HepG2 (cell line): ENCODE results near the gene SPHK2. TPM values are rescaled to one million over a fixed set of nuclear protein-coding genes. Genes with fewer than 3 reads are reported as not detected.
A peak's percentile ranks its signal among the peaks of the same experiment; 100 is the strongest.

Experiments
- ARHGAP35 ChIP-seq: sonication (generic); formaldehyde crosslinking; IDR thresholded peaks from 2 replicates; pipeline ENCODE4 v1.9.0; 2022; ENCODE audit warnings: mild to moderate bottlenecking, inconsistent platforms, moderate library complexity, missing genetic modification reagents, borderline replicate concordance
- ATAD3A ChIP-seq: sonication (generic); formaldehyde crosslinking; IDR thresholded peaks from 2 replicates; pipeline ENCODE4 v1.4.0; 2020; ENCODE audit warnings: missing genetic modification reagents
- ATF1 ChIP-seq: IDR thresholded peaks from 2 replicates; pipeline ENCODE4 v1.6.1; 2016; ENCODE audit warnings: mild to moderate bottlenecking, control low read depth
- ESRRA ChIP-seq: sonication (generic); formaldehyde crosslinking; IDR thresholded peaks from 2 replicates; pipeline ENCODE4 v1.5.1; 2020; ENCODE audit warnings: mild to moderate bottlenecking, low read depth, missing genetic modification reagents
- HNF1A ChIP-seq, 2 experiments: sonication (generic) in 1 of 2; formaldehyde crosslinking in 1 of 2; IDR thresholded peaks; 2 replicates each; pipeline versions ENCODE4 v1.4.0 to v1.6.1; 2016 to 2020; ENCODE audit warnings: borderline replicate concordance in 1 of 2, low read depth in 1 of 2, mild to moderate bottlenecking in 1 of 2, missing genetic modification reagents in 1 of 2
- KLF6 ChIP-seq: IDR thresholded peaks from 2 replicates; pipeline ENCODE4 v1.8.0; 2016; ENCODE audit warnings: missing biosample characterization, missing genetic modification reagents
- KMT2B ChIP-seq: IDR thresholded peaks from 2 replicates; pipeline ENCODE4 v1.6.1; 2016; ENCODE audit warnings: missing genetic modification reagents, missing compliant biosample characterization
- NRL ChIP-seq: sonication (generic); formaldehyde crosslinking; IDR thresholded peaks from 2 replicates; pipeline ENCODE4 v1.5.0; 2020; ENCODE audit warnings: missing genetic modification reagents, mild to moderate bottlenecking, moderate library complexity, borderline replicate concordance
- SIX1 ChIP-seq: sonication (generic); formaldehyde crosslinking; IDR thresholded peaks from 2 replicates; pipeline ENCODE4 v1.4.0; 2020; ENCODE audit warnings: missing genetic modification reagents, borderline replicate concordance
- SMARCC2 ChIP-seq: fragments of 450-650 bp; IDR thresholded peaks from 2 replicates; pipeline ENCODE4 v1.6.1; 2017; ENCODE audit warnings: antibody characterized with exemption, mild to moderate bottlenecking
- ZNF101 ChIP-seq: sonication (generic); formaldehyde crosslinking; IDR thresholded peaks from 2 replicates; pipeline ENCODE4 v1.4.0; 2020; ENCODE audit warnings: mild to moderate bottlenecking, low read depth, missing genetic modification reagents, borderline replicate concordance
- ZNF292 ChIP-seq: sonication (generic); formaldehyde crosslinking; IDR thresholded peaks from 2 replicates; pipeline ENCODE4 v1.8.1; 2022; ENCODE audit warnings: mild to moderate bottlenecking, low read depth, missing genetic modification reagents, borderline replicate concordance
- ZNF562 ChIP-seq: sonication (generic); formaldehyde crosslinking; IDR thresholded peaks from 2 replicates; pipeline ENCODE4 v1.8.0; 2022; ENCODE audit warnings: missing genetic modification reagents, borderline replicate concordance
- ZNF589 ChIP-seq: sonication (generic); formaldehyde crosslinking; conservative IDR thresholded peaks from 2 replicates; pipeline ENCODE4 v1.8.0; 2022; ENCODE audit warnings: mild to moderate bottlenecking, moderate library complexity, missing genetic modification reagents
- polyA plus RNA-seq, 8 experiments: library from polyadenylated mRNA; depleted of rRNA in 3 of 8; stranded (reverse) in 7 of 8; unstranded in 1 of 8; fragments of >200 nt; fragmentation: Illumina TruSeq in 4 of 8; extraction: Trizol in 4 of 8; gene quantifications; 2 replicates each; pipeline versions ENCODE4 v1.2.1 to v1.2.3, GENCODE V29; 2011 to 2016; ENCODE audit warnings: low read depth in 4 of 8, missing spikeins in 1 of 8, mixed read lengths in 1 of 8; ENCODE audit not compliant: insufficient read depth in 1 of 8
- total RNA-seq, 5 experiments: library from RNA; depleted of rRNA; stranded (reverse); fragments of >200 nt; fragmentation: Illumina TruSeq; extraction: Trizol; gene quantifications; 2 replicates each; pipeline ENCODE4 v1.2.3, GENCODE V29; 2016; ENCODE audit warnings: low read depth in 1 of 5
- TF ChIP-seq, protein P1 (sequence below): sonication (generic); formaldehyde crosslinking; IDR thresholded peaks from 2 replicates; pipeline ENCODE4 v1.5.0; 2020; ENCODE audit warnings: mild to moderate bottlenecking, missing genetic modification reagents
- TF ChIP-seq, protein P2 (sequence below): sonication (generic); formaldehyde crosslinking; IDR thresholded peaks from 2 replicates; pipeline ENCODE4 v1.8.0; 2023; ENCODE audit warnings: mild to moderate bottlenecking, missing genetic modification reagents
- TF ChIP-seq, protein P3 (sequence below): sonication (generic); formaldehyde crosslinking; IDR thresholded peaks from 2 replicates; pipeline ENCODE4 v1.4.0; 2020; ENCODE audit warnings: missing genetic modification reagents

The SPHK2 gene
- total and polyA plus RNA-seq, 2 of the 13 experiments (the other 11 are each of a cell fraction or from before 2014, with no cell fraction given) = 2.9 to 14.4 TPM

DNA sequence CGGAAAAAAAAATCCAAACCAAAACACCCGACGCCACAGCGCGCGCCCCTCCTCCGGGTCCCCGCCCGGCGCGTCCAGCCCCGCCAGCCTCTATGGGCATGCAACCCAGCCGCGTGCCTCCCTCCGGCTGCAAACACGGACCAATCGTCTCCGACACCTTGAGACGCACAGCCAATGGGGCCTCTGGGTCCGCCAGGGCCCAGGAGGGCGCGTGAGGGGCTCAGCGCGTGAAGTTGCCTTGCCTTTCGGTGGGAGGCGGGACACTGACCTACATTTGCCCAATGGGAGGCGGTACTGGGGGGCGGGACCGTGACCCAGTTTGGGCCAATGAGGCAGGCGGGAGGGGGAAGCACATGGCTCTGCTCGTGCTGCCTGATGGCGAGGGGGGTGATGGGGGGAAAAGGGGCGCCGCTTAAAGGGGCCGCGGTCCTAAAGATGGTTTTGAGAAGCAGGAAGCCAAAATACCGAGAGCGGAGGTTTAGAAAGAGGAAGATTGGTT is 18.2 kb downstream of the SPHK2 start (continued):
- TF ChIP-seq HNF1A (IDR thresholded peaks at IDR 0.05; ENCODE audit: low read depth) = no peak
- peak; percentile 68 for TF ChIP-seq HNF1A (CRISPR knock-in tag; IDR thresholded peaks at IDR 0.05; ENCODE audit: borderline replicate concordance)
- TF ChIP-seq KLF6 (CRISPR knock-in tag) = 0 out of 2 replicates have a peak, but pooled peaks have one; percentile 31
- TF ChIP-seq, protein P1, sequence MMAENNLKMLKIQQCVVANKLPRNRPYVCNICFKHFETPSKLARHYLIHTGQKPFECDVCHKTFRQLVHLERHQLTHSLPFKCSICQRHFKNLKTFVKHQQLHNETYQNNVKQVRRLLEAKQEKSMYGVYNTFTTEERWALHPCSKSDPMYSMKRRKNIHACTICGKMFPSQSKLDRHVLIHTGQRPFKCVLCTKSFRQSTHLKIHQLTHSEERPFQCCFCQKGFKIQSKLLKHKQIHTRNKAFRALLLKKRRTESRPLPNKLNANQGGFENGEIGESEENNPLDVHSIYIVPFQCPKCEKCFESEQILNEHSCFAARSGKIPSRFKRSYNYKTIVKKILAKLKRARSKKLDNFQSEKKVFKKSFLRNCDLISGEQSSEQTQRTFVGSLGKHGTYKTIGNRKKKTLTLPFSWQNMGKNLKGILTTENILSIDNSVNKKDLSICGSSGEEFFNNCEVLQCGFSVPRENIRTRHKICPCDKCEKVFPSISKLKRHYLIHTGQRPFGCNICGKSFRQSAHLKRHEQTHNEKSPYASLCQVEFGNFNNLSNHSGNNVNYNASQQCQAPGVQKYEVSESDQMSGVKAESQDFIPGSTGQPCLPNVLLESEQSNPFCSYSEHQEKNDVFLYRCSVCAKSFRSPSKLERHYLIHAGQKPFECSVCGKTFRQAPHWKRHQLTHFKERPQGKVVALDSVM (CRISPR knock-in tag) = peak; percentile 68; the same call in 1 of the 2 replicates
- TF ChIP-seq ARHGAP35 (CRISPR knock-in tag) = peak; percentile 77
- 0 out of 2 replicates have a peak, but pooled peaks have one; percentile 64 for TF ChIP-seq ZNF101 (CRISPR knock-in tag)
- TF ChIP-seq ZNF589 = no peak; the same call in 1 of the 2 replicates
- TF ChIP-seq, protein P2, sequence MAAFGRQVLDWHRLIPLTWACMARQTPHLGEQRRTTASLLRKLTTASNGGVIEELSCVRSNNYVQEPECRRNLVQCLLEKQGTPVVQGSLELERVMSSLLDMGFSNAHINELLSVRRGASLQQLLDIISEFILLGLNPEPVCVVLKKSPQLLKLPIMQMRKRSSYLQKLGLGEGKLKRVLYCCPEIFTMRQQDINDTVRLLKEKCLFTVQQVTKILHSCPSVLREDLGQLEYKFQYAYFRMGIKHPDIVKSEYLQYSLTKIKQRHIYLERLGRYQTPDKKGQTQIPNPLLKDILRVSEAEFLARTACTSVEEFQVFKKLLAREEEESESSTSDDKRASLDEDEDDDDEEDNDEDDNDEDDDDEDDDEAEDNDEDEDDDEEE (CRISPR knock-in tag) = no peak
- TF ChIP-seq ZNF292 (CRISPR knock-in tag) = no peak
- peak; percentile 69; the same call in 1 of the 2 replicates for TF ChIP-seq KMT2B (CRISPR knock-in tag)
- no peak for TF ChIP-seq SMARCC2
- TF ChIP-seq ATAD3A (CRISPR knock-in tag) = 0 out of 2 replicates have a peak, but pooled peaks have one; percentile 35
- no peak; the same call in 1 of the 2 replicates for TF ChIP-seq NRL (CRISPR knock-in tag)
- no peak for TF ChIP-seq SIX1 (CRISPR knock-in tag)
- TF ChIP-seq, protein P3, sequence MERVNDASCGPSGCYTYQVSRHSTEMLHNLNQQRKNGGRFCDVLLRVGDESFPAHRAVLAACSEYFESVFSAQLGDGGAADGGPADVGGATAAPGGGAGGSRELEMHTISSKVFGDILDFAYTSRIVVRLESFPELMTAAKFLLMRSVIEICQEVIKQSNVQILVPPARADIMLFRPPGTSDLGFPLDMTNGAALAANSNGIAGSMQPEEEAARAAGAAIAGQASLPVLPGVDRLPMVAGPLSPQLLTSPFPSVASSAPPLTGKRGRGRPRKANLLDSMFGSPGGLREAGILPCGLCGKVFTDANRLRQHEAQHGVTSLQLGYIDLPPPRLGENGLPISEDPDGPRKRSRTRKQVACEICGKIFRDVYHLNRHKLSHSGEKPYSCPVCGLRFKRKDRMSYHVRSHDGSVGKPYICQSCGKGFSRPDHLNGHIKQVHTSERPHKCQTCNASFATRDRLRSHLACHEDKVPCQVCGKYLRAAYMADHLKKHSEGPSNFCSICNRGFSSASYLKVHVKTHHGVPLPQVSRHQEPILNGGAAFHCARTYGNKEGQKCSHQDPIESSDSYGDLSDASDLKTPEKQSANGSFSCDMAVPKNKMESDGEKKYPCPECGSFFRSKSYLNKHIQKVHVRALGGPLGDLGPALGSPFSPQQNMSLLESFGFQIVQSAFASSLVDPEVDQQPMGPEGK (CRISPR knock-in tag) = peak; percentile 57; the same call in 1 of the 2 replicates
- peak; percentile 69; the same call in 1 of the 2 replicates for TF ChIP-seq ESRRA (CRISPR knock-in tag)
- 0 out of 2 replicates have a peak, but pooled peaks have one; percentile 56 for TF ChIP-seq ATF1
- TF ChIP-seq ZNF562 (CRISPR knock-in tag) = peak; percentile 77; the same call in 1 of the 2 replicates
